Stimulated activated CD4-positive, alpha-beta T cell treated with anti-CD3 and anti-CD28 coated beads, TNF-alpha, amount 100 ng/mL, for 24 hours (primary cell): ENCODE measurements around the gene SMCO3.

Experiments
- DNase-seq, 3 experiments: peaks; one replicate each; pipeline ENCODE4 v3.0.0-alpha.2; 2020; ENCODE audit warnings: low read depth in 3 of 3

SMCO3 gene

GRCh38 chr12:14814014-14814413, at the start of gene SMCO3:
SMCO3 (minus strand) TSS chr12:14814182; CDS start chr12:14806680, 7,502 bp downstream.
- no peak for DNase-seq

GRCh38 chr12:14860490-14860889, 46.5 kb upstream of the SMCO3 start:
- DNase-seq, result no peak

GRCh38 chr12:14858513-14858912, 44.5 kb upstream of the SMCO3 start:
- DNase-seq, result no peak

DNA sequence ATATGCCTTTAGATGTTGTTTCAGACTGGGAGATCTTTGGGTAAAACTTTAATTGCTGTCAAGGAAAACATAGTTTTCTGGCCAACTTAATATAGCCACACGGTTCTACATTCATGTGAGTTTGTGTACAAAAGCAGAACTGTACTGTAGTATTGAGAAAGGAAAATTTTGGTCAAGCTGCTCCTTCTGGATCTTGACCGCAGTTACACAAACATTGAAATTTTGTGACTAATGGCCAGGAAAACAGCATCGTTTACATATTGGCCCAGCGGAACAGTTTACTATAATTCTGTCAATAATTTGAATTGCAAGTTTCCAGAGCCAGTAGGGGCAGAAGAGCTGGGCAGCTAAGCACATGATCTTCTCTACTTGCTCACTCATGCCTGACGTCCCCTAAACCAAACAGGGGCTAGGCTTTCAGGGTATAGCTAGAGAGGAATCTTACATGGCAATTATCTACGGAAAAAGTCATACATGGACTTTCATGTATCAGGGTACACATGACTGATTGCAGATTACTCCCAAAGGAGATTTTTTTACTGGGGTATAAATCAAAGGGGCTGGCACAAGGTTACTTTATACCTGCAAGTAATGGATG, 40.7 kb upstream of the SMCO3 start:
- no peak for DNase-seq

DNA sequence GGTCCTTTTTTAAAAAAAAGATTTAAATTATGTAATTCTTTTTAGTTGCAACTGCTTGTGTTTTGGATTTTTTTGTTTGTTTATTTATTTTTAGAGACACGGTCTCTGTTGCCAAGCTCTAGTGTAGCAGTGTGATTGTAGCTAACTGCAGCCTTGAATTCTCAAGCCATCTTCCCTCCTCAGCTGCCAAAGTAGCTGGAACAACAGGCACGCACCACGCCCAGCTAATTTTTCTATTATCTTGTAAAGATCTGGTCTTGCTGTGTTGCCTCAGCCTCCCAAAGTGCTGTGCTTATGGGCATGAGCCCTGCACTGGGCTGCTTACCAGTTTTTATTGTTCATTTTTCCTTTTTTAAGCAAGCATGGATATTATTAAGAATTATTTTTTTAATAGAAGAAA, 40.0 kb upstream of the SMCO3 start:
- DNase-seq, result no peak

- no peak for DNase-seq
Measured at GRCh38 chr12:14852880-14853279, 38.9 kb upstream of the SMCO3 start.

DNA sequence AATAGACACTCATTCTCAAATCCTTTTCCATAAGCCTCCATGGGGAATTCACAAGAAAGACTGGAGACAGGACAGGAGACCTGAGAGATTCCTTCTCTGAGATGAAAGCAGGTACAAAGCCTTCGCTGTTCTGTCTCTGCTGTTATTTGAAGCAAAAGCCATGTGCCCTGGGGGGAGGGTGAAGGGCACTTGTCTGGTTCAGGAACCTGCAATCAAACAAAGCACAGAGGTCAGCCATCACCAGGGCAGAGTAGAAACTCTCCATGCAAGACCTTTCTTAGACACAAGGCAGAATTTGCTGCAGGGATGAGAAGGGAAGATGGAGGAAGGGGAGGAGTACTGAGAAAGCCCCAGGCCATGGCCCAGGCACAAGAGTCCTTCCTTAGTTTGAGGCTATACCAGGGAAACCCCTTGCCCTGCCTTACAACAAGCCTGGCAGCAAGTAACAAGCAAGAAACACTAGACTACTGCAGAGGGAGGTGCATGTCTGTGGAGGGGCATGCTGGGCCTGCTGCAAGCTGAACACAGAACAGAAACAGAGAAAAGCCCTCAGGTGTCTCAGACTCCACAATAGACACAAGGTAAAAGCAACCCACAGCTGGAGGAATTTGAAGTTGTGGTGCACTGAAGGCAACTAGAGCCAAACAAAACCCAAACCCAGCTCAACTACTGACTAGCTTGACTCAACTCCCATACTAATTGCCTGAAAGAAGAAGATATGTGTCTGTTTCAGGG, 37.1 kb upstream of the SMCO3 start:
- no peak for DNase-seq

DNA sequence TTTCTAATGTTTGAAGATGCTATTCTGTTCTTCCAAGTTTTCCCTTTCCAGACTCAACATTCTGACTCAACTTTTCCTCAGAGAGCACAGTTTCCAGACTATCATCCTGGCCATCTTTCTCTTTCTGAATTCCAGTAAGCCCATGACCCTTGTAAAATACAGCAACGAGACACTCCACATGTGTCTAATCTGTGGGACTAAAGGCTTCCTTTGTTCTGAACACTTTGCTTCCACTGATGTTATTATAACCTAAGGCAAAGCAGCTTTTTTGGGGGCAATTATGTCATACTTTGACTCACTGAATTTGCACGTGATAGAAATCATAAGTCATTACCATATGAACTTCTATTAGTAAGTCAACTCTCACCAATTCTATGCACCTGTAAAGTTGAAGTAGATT, 35.7 kb upstream of the SMCO3 start:
- DNase-seq, result no peak

GRCh38 chr12:14846876-14847580, 33.0 kb upstream of the SMCO3 start:
- no peak for DNase-seq

- no peak for DNase-seq
Measured at GRCh38 chr12:14846042-14846587, 32.1 kb upstream of the SMCO3 start.

- peak; percentile 3 to 21 (median 21) for DNase-seq
Measured at GRCh38 chr12:14845350-14845750, 31.4 kb upstream of the SMCO3 start.

GRCh38 chr12:14844401-14844800, 30.4 kb upstream of the SMCO3 start:
- DNase-seq, result no peak

GRCh38 chr12:14843425-14843887, 29.5 kb upstream of the SMCO3 start, which contains the start of gene ART4:
ART4 (minus strand) TSS chr12:14843526; CDS start chr12:14843113, 413 bp downstream.
- no peak for DNase-seq

GRCh38 chr12:14842315-14842714, 28.3 kb upstream of the SMCO3 start:
- DNase-seq, result no peak

DNA sequence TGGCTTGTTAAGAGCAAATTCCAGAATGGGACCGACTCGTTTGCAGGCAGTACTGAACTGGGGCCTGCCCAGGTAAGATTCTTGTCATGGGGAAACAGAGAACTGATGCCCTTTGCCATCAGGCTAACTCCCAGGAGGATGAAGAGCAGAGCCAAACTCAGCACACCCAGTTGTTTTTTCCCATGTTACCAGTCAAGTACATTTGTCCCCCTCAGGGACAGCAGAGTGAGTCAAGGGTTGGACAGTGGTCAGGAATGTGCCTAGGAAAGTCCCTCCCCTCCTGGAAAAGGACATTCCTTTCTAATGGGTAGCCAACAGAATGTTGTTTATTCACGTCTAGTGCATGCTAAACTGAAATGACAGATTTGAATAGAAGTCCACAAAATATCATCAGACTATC, 27.8 kb upstream of the SMCO3 start:
- no peak for DNase-seq

DNA sequence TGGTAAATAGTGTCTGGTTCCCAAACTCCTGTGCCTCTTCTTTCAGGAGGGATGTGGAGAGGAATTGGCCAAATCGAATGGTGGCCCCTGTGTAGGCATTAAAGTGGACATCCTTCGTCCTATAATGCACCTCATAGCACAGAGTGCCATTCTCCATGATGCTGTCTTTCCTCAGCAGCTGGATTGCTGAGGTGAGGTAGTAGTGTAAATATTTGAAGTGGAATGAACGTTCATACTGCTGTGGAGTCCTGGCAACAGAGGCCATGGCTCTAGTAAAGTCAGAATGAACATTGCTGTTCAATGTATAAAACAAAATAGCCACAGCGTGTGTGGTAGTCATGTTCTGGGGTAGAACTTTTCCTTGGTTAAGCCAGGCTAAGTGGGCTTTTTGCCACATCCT, 26.6 kb upstream of the SMCO3 start:
- no peak for DNase-seq

- no peak for DNase-seq
Measured at GRCh38 chr12:14839262-14839661, 25.3 kb upstream of the SMCO3 start.

DNA sequence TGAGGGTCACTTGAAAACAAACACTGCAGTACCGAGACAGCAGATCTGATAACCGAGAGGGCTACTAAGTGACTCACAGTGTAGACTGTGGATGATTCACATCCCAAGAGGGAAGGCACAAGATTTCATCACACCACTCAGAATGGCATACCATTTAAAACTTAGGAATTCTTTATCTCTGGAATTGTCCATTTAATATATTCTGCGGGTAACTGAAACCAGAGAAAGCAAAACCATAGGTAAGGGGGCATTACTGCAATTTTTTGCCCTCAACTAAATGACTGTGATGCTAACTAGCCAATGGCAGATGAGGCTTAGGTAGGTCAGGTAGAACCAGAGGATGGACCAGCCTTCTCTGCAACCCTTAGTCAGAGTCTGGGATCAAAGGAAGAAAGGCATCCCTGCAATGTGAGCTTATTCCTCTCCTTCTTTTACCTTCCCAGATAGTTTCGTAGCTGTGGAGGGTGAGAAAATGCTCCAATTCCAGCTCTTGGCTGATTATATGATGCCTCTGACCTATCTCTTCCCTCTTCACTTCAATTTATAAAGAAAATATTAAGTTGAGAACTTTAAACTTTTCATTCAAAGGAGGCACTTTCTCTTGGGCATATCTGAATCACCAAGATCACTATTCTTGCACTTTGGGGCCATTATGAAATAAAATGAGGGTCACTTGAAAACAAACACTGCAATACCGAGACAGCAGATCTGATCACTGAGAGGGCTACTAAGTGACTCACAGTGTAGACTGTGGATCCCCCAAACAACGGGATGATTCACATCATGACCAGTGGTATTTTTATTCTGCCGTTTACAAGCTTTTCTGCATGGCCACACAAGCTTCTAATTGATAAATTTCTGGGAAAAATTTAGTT, 22.6 kb upstream of the SMCO3 start:
- DNase-seq, result no peak

GRCh38 chr12:14834509-14834908, 20.5 kb upstream of the SMCO3 start:
- DNase-seq, result no peak

- DNase-seq, result no peak
Measured at GRCh38 chr12:14833952-14834351, 20.0 kb upstream of the SMCO3 start.

GRCh38 chr12:14833336-14833735, 19.4 kb upstream of the SMCO3 start:
- DNase-seq, result no peak
